ENCODE results near the gene TNFRSF17. TPM values are rescaled to one million over a fixed set of nuclear protein-coding genes. Genes with fewer than 3 reads are reported as not detected.

TNFRSF17 gene
- total RNA-seq, 2 donors from 2014 or later, result not detected

- Histone ChIP-seq H3K27me3 (no peaks in the 10 kb centered on the region), H3K9me3 (no peaks in the 10 kb centered on the region), H3K4me1 (no peaks in the 10 kb centered on the region), H3K27ac (no peak overlapping the region), H3K4me3 (no peak overlapping the region), H3K36me3 (no peaks in the 10 kb centered on the region)
- no peak for TF ChIP-seq CTCF (IDR thresholded peaks at IDR 0.05)
- DNase-seq (ENCODE audit: low spot score), result no peak
These were observed 21.6 kb downstream of the TNFRSF17 start for GRCh38 chr16:11986521-11987057.

- Histone ChIP-seq H3K4me1 (peaks cover 0 to under 1% of the 10 kb centered on the region in 2 donors), H3K9me3 (no peaks in the 10 kb centered on the region), H3K27me3 (no peaks in the 10 kb centered on the region), H3K27ac (no peak overlapping the region), H3K4me3 (no peak overlapping the region), H3K36me3 (no peaks in the 10 kb centered on the region)
- TF ChIP-seq CTCF (IDR thresholded peaks at IDR 0.05), result no peak
- DNase-seq (ENCODE audit: low spot score), result no peak
These were observed 23.4 kb downstream of the TNFRSF17 start for GRCh38 chr16:11988258-11988978.

GRCh38 chr16:11990702-11991390 is 25.8 kb downstream of the TNFRSF17 start:
- Histone ChIP-seq H3K27me3 (no peaks in the 10 kb centered on the region), H3K36me3 (no peaks in the 10 kb centered on the region), H3K27ac (no peak overlapping the region), H3K4me1 (peaks cover 0 to 16% of the 10 kb centered on the region in 2 donors), H3K9me3 (no peaks in the 10 kb centered on the region), H3K4me3 (no peak overlapping the region)
- no peak for TF ChIP-seq CTCF (IDR thresholded peaks at IDR 0.05)
- no peak for DNase-seq (ENCODE audit: low spot score)

GRCh38 chr16:11992008-11992584 is 27.1 kb downstream of the TNFRSF17 start:
- Histone ChIP-seq H3K4me3 (no peak overlapping the region), H3K27ac (no peak overlapping the region), H3K27me3 (no peaks in the 10 kb centered on the region), H3K9me3 (no peaks in the 10 kb centered on the region), H3K4me1 (peaks cover 0 to 16% of the 10 kb centered on the region in 2 donors), H3K36me3 (no peaks in the 10 kb centered on the region)
- TF ChIP-seq CTCF (IDR thresholded peaks at IDR 0.05), result no peak
- DNase-seq (ENCODE audit: low spot score), result no peak

- no peak for TF ChIP-seq CTCF (IDR thresholded peaks at IDR 0.05)
- no peak overlapping the region for H3K27ac ChIP-seq
- no peaks in the 10 kb centered on the region for H3K36me3 ChIP-seq
- no peak overlapping the region for H3K4me3 ChIP-seq
- no peaks in the 10 kb centered on the region for H3K27me3 ChIP-seq
- DNase-seq (ENCODE audit: low spot score), result no peak
- no peaks in the 10 kb centered on the region for H3K9me3 ChIP-seq
- H3K4me1 ChIP-seq, result peaks cover 0 to 16% of the 10 kb centered on the region in 2 donors
These were observed 27.8 kb downstream of the TNFRSF17 start for GRCh38 chr16:11992586-11993524.

All from right atrium auricular region (tissue), 2 donors.